ENCODE measurements around the gene ZSCAN31. TPM values are rescaled to one million over a fixed set of nuclear protein-coding genes. Genes with fewer than 3 reads are reported as not detected.

The ZSCAN31 gene
- total RNA-seq (2022; extraction: Qiagen RNA extraction; ENCODE audit: low read depth) = 2.0 to 3.8 TPM (median 2.7 TPM) in 5 replicates

DNA sequence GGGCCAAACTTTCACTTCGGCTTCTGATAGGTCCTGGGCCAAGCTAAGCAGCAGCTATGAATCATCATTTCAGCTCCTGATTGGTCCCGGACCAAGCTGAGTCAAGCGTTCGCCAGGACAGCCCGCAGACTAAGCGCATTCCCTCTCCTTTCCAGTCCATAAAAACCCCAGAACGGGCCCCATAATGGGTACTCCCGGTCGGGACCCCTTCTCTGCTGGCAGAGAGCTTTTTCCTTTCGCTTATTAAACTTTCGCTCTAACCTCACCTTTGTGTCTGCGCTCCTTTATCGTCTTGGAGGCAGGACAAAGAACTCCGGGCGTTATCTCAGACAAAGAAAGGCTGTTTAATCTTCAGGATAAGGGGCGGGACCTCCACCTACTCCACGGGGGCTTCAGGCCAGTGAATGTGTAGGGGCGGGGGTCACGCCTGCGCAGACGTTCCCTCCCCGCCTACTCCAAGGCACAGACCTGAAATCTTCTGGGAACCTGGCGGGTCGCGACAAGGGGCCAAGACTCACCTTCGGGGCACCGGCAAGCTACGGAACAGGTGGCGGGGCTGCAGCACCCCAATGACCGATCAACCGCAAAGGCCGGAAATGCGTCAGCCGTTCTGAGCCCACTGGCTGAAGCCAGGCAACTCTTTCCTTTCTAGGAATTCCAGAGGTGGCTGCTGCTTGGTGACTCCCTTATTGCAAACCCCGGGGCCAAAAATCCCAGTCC, at the start of gene ZSCAN31:
Gene ZSCAN31, minus strand, starts transcription at position 585 of the 720 bp plus-strand sequence. CDS start 6,465 bp downstream, outside the sequence.

DNA sequence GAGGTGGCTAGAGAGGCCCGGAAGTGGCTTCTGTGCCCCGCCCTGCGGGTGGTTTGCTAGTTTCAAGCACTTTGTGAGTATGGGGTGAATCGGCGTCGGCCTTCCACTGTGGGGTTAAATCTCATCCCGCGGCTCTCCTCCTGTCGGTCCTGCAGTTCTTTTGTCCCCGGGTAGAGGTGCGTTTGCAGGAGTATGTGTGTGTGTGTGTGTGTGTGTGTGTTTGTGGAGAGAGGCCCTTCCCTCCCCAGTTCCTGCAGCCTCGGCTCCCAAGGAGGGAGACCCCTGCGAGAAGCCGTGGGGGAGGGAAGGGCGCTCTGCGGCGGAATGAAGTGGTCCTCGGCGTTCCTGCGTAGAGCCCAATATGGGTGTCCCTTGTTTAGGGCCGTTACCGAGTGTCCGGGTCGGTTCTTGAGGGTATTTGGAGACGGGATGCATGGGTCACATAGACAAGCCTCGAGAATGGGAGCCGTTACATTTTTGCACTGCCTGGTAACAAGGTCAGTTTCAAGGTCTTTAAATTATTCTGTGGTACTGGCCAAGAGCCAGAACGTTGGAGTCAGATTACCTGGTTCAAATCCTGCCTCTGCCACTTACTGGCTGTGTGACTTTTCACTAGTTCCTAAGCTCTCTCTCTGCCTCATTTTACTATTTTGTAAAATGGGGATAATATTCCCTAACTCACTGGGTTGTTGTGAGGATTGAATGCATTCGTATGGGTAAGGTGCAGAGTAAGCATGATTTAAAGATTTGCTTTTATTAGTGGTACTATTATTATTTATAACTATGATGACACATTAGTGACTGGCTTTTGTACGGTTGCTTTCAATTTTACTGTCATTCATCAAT, 14.2 kb upstream of the ZSCAN31 start, which contains the start of gene ZKSCAN3:
Gene ZKSCAN3, plus strand, starts transcription at position 56 of the 846 bp plus-strand sequence. CDS start 9,640 bp downstream, outside the sequence.

DNA sequence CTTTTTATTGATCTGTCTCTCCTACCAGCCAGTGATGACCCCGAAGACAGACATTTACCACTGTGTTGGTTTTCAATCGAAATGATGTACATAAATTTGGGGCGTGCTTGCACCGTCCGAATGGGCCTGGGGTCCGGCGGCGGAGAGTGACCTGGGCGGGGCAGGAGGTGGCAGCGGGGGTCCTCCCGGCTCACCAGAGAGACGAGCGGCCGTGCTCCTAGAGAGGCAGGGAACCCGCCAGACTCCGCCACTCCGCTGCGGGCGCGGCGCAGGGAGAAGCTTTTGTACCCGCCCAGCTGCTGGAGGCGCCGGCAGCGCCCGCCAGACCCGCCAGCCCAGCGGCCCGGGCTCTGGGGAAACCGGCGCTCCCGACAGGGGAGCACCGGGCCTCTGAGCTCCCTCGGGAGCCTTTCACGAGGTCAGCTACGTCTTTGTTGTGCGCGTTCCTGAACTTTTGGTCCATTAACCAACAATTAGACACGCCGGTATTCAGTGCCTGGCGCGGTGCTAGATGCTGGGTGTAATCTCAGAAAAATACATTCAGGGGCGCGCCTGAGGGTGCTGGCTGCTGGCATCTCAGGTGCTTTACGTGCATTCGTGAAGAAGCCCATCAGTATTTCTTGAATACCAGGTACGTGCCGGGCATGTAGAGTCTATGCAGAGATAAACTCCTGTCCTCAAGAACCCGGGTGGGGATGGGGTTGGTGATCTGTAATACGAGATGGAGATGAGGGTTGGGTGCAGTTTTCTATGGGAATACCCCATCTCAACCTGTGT, 54.5 kb downstream of the ZSCAN31 start, which contains the start of gene PGBD1:
Gene PGBD1, plus strand, starts transcription at position 285 of the 777 bp plus-strand sequence. CDS start 2,242 bp downstream, outside the sequence.

Other genes with a start within 250 kb of the ZSCAN31 start
- 3.9 to 4.5 TPM (median 4.0 TPM) in 5 replicates for gene ZSCAN16, start 211.5 kb downstream of the ZSCAN31 start, total RNA-seq (2022; extraction: Qiagen RNA extraction; ENCODE audit: low read depth)
- gene ZKSCAN8, start 194.3 kb downstream of the ZSCAN31 start, total RNA-seq (2022; extraction: Qiagen RNA extraction; ENCODE audit: low read depth) = 4.0 to 6.0 TPM (median 5.4 TPM) in 5 replicates
- gene ZSCAN9, start 110.9 kb downstream of the ZSCAN31 start, total RNA-seq (2022; extraction: Qiagen RNA extraction; ENCODE audit: low read depth) = 6.1 to 7.8 TPM (median 7.3 TPM) in 5 replicates
- gene ZKSCAN4, start 83.9 kb downstream of the ZSCAN31 start, total RNA-seq (2022; extraction: Qiagen RNA extraction; ENCODE audit: low read depth) = 2.3 to 3.1 TPM (median 2.6 TPM) in 5 replicates
- not detected in 5 replicates for gene NKAPL, start 76.9 kb downstream of the ZSCAN31 start, total RNA-seq (2022; extraction: Qiagen RNA extraction; ENCODE audit: low read depth)
- 5.4 to 9.8 TPM (median 6.2 TPM) in 5 replicates for gene ZSCAN26, start 69.0 kb downstream of the ZSCAN31 start, total RNA-seq (2022; extraction: Qiagen RNA extraction; ENCODE audit: low read depth)
- 4.4 to 6.0 TPM (median 4.7 TPM) in 5 replicates for gene PGBD1, start 54.6 kb downstream of the ZSCAN31 start, total RNA-seq (2022; extraction: Qiagen RNA extraction; ENCODE audit: low read depth)
- gene ZKSCAN3, start 13.8 kb upstream of the ZSCAN31 start, total RNA-seq (2022; extraction: Qiagen RNA extraction; ENCODE audit: low read depth) = 1.7 to 2.1 TPM (median 2.0 TPM) in 5 replicates
- gene ZSCAN12, start 63.6 kb upstream of the ZSCAN31 start, total RNA-seq (2022; extraction: Qiagen RNA extraction; ENCODE audit: low read depth) = 1.1 to 2.5 TPM (median 1.5 TPM) in 5 replicates
- gene ZSCAN23, start 107.3 kb upstream of the ZSCAN31 start, total RNA-seq (2022; extraction: Qiagen RNA extraction; ENCODE audit: low read depth) = not detected in 5 replicates
- gene GPX6, start 179.6 kb upstream of the ZSCAN31 start, total RNA-seq (2022; extraction: Qiagen RNA extraction; ENCODE audit: low read depth) = not detected in 5 replicates
- not detected in 5 replicates for gene GPX5, start 189.7 kb upstream of the ZSCAN31 start, total RNA-seq (2022; extraction: Qiagen RNA extraction; ENCODE audit: low read depth)

Data from A549 treated with CpdA at 1 μM for 4 hours (cell line).